Osteocyte (in vitro differentiated cells): Measurements from ENCODE around the gene FNBP1L. TPM values are rescaled to one million over a fixed set of nuclear protein-coding genes. Genes with fewer than 3 reads are reported as not detected.
"Not testable (repeated sequence)": the region's sequence is repeated elsewhere in the genome, so short reads cannot be mapped to it uniquely, and the experiment has no call there.

Experiments
- DNase-seq: peaks from one replicate; pipeline ENCODE4 v3.0.0; 2021; ENCODE audit warnings: mixed read lengths; ENCODE audit not compliant: unreplicated experiment; ENCODE audit errors: extremely low spot score
- H3K27ac Mint-ChIP-seq: one replicate; pipeline ENCODE4 v1.8.0; 2021; ENCODE audit warnings: mild to moderate bottlenecking, mixed read lengths; ENCODE audit not compliant: unreplicated experiment
- H3K27me3 Mint-ChIP-seq: one replicate; pipeline ENCODE4 v1.8.0; 2021; ENCODE audit warnings: mixed read lengths; ENCODE audit not compliant: unreplicated experiment
- H3K36me3 Mint-ChIP-seq: one replicate; pipeline ENCODE4 v1.8.0; 2021; ENCODE audit warnings: mixed read lengths; ENCODE audit not compliant: unreplicated experiment
- H3K4me1 Mint-ChIP-seq: one replicate; pipeline ENCODE4 v1.8.0; 2021; ENCODE audit warnings: mixed read lengths; ENCODE audit not compliant: unreplicated experiment
- H3K4me3 Mint-ChIP-seq: one replicate; pipeline ENCODE4 v1.8.0; 2021; ENCODE audit warnings: mild to moderate bottlenecking, moderate library complexity, mixed read lengths; ENCODE audit not compliant: unreplicated experiment
- H3K9me3 Mint-ChIP-seq: one replicate; pipeline ENCODE4 v1.8.0; 2021; ENCODE audit warnings: mixed read lengths; ENCODE audit not compliant: unreplicated experiment
- total RNA-seq: library from RNA; stranded (reverse); gene quantifications from 2 replicates; pipeline ENCODE4 v1.2.1, GENCODE V29; 2021
- TF ChIP-seq, protein P1 (sequence below): fragments of 200-600 bp; sonication (generic); IDR thresholded peaks from 2 replicates; pipeline ENCODE4 v1.5.0; 2021; ENCODE audit warnings: antibody characterized with exemption, mild to moderate bottlenecking, moderate library complexity

Gene FNBP1L
- total RNA-seq, 1 donor from 2014 or later, result 63.3 TPM

DNA sequence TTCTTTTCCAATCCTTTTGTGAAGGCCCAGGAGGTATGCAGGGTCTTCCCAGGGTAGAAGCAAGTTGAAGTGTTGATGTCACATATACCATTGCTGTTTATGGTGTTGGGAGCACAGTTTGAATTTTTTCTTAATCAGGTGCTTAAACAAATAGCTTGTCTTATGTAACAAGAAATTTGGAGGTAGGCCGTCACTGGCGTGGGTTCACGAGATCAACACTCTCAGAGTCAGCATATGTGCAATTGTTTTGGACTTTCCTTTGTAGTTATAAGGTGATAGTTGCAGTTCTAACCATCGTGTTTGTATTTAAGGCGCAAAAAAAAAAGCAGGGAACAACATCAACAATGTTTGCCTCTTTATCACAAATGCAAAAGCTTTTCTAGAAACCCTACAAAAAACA is 13.3 kb downstream of the FNBP1L start:
- Mint-ChIP-seq H3K4me1 (peaks cover 30% of the 10 kb centered on the region), H3K36me3 (peaks cover 27% of the 10 kb centered on the region), H3K27me3 (no peaks in the 10 kb centered on the region), H3K9me3 (peaks cover 12% of the 10 kb centered on the region), H3K27ac (no peak overlapping the region), H3K4me3 (no peak overlapping the region)
- TF ChIP-seq, protein P1, sequence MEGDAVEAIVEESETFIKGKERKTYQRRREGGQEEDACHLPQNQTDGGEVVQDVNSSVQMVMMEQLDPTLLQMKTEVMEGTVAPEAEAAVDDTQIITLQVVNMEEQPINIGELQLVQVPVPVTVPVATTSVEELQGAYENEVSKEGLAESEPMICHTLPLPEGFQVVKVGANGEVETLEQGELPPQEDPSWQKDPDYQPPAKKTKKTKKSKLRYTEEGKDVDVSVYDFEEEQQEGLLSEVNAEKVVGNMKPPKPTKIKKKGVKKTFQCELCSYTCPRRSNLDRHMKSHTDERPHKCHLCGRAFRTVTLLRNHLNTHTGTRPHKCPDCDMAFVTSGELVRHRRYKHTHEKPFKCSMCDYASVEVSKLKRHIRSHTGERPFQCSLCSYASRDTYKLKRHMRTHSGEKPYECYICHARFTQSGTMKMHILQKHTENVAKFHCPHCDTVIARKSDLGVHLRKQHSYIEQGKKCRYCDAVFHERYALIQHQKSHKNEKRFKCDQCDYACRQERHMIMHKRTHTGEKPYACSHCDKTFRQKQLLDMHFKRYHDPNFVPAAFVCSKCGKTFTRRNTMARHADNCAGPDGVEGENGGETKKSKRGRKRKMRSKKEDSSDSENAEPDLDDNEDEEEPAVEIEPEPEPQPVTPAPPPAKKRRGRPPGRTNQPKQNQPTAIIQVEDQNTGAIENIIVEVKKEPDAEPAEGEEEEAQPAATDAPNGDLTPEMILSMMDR, result no peak
- DNase-seq, result no peak

DNA sequence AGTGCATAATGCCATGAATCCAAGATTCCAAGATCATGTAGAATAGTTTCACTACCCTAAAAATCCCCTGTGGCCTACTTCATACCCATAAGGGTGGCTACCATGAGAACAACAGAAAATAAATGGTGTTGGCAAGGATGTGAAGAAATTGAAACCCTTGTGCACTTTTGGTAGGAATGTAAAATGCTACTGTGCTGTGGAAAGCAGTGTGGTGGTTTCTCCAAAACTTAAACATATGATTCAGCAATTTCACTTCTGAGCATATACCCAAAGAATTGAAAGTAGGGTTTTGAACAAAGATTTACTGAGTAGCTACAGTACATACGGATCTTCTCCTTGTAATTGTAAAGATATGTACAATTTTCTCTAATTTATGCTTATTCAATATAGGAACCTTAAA is 16.0 kb downstream of the FNBP1L start:
- no peaks in the 10 kb centered on the region for H3K27me3 Mint-ChIP-seq
- H3K27ac Mint-ChIP-seq, result peak overlapping the region; percentile 39
- H3K4me3 Mint-ChIP-seq, result no peak overlapping the region
- TF ChIP-seq, protein P1, result no peak
- H3K4me1 Mint-ChIP-seq, result peaks cover 27% of the 10 kb centered on the region
- DNase-seq, result no peak
- peaks cover 27% of the 10 kb centered on the region for H3K36me3 Mint-ChIP-seq
- peaks cover 14% of the 10 kb centered on the region for H3K9me3 Mint-ChIP-seq

DNA sequence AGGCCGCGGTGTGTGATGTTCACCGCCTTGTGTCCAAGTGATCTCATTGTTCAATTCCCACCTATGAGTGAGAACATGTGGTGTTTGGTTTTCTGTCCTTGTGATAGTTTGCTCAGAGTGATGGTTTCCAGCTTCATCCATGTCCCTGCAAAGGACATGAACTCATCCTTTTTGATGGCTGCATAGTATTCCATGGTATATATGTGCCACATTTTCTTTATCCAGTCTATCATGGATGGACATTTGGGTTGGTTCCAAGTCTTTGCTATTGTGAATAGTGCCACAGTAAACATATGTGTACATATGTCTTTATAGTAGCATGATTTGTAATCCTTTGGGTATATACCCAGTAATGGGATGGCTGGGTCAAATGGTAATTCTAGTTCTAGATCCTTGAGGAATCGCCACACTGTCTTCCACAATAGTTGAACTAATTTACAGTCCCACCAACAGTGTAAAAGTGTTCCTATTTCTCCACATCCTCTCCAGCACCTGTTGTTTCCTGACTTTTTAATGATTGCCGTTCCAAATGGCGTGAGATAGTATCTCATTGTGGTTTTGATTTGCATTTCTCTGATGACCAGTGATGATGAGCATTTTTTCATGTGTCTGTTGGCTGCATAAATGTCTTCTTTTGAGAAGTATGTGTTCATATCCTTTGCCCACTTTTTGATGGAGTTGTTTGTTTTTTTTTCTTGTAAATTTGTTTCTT is 17.6 kb downstream of the FNBP1L start:
- Mint-ChIP-seq H3K9me3 (peaks cover 14% of the 10 kb centered on the region), H3K36me3 (peaks cover 21% of the 10 kb centered on the region)
- H3K4me3 Mint-ChIP-seq, result not testable (repeated sequence)

DNA sequence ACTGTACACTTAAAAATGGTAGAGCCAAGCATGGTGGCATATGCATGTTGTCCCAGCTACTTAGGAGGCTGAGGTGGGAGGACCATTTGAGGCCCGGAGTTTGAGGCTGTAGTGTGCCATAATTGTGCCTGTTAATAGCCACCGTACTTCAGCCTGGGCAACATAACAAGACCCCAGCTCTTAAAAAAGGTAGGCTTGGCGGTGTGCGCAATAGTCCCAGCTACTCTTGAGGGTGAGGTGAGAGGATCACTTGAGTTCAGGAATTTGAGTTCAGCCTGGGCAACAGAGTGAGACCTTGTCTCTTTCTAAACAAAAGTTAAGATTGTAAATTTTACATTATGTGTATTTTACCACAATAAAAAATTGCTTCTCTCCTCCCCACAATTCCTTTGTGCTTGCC is 19.7 kb downstream of the FNBP1L start:
- H3K9me3 Mint-ChIP-seq, result peaks cover 14% of the 10 kb centered on the region
- H3K4me3 Mint-ChIP-seq, result no peak overlapping the region
- peaks cover 28% of the 10 kb centered on the region for H3K4me1 Mint-ChIP-seq
- no peak for DNase-seq
- TF ChIP-seq, protein P1, result no peak
- H3K27ac Mint-ChIP-seq, result no peak overlapping the region
- H3K27me3 Mint-ChIP-seq, result no peaks in the 10 kb centered on the region
- peaks cover 21% of the 10 kb centered on the region for H3K36me3 Mint-ChIP-seq

More for the DNA sequence above, 17.6 kb downstream of the FNBP1L start:
- H3K4me1 Mint-ChIP-seq, result peaks cover 23% of the 10 kb centered on the region
- H3K27ac Mint-ChIP-seq, H3K27me3 Mint-ChIP-seq, DNase-seq: not testable (repeated sequence)

DNA sequence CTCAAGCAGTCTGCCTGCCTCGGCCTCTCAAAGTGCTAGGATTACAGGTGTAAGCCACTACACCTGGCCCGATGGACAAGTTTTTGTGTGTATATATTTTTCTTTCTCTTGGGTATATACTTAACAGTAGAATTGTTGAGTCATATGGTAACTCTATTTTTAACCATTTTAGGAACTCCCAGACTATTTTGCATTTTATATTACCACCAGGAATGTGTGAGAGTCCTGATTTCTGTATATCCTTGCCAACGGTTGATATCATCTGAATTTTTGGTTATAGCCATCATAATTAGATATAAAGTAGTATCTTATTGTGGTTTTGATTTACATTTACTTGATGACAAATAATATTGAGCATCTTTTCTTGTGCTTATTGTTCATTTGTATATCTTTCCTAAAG is 20.7 kb downstream of the FNBP1L start:
- TF ChIP-seq, protein P1, result no peak
- Mint-ChIP-seq H3K36me3 (peaks cover 21% of the 10 kb centered on the region), H3K4me3 (no peak overlapping the region), H3K27ac (no peak overlapping the region), H3K27me3 (no peaks in the 10 kb centered on the region), H3K9me3 (peaks cover 14% of the 10 kb centered on the region), H3K4me1 (peaks cover 28% of the 10 kb centered on the region)
- DNase-seq, result no peak

DNA sequence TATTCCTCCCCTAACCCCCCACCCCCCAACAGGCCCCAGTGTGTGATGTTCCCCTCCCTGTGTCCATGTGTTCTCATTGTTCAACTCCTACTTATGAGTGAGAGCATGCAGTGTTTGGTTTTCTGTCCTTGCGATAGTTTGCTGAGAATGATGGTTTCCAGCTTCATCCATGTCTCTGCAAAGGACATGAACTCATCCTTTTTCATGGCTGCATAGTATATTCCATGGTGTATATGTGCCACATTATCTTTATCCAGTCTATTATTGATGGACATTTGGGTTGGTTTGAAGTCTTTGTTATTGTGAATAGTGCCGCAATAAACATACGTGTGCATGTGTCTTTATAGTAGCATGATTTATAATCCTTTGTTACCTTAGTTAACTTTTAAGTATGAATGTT is 21.3 kb downstream of the FNBP1L start:
- H3K9me3 Mint-ChIP-seq, result peaks cover 14% of the 10 kb centered on the region

More for the DNA sequence above, 21.3 kb downstream of the FNBP1L start:
- Mint-ChIP-seq H3K36me3 (peaks cover 21% of the 10 kb centered on the region), H3K4me1 (peaks cover 28% of the 10 kb centered on the region)
- not testable (repeated sequence) for H3K27me3 Mint-ChIP-seq, DNase-seq, H3K27ac Mint-ChIP-seq, H3K4me3 Mint-ChIP-seq
